ENCODE data around the gene CLMN.

DNA sequence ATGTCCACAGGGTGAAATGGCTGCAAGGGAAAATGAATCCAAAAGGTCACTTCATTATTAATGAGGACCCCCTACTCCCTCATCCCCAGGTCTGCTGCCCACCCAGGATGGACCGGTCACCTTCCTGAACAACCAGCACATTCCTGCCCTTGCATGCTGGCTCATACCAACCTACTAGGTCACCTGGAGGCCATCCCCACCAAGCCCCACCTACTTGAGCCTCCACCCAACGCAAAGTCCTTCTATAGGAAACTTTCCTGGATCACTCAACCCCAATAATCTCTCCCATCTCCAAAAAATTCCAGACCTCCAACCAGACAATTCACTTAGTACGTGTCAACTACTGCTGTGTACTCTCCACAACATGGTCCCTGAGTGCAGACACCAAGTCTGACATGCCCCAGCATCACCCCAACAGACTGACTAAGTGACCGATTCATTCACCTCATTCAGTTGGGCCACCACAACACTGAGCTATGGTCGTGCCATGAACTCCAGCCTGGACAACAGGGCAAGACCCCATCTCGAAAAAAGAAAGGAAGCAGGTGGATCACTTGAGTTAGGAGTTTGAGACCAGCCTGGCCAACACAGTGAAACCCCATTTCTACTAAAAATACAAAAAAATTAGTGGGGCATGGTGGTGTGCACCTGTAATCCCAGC, 18.1 kb downstream of the CLMN start:
- TF ChIP-seq CTCF (IDR thresholded peaks at IDR 0.05), result no peak
- TF ChIP-seq POLR2A (IDR thresholded peaks at IDR 0.05), result no peak
